ENCODE measurements around the gene IRX6.

IRX6 gene

DNA sequence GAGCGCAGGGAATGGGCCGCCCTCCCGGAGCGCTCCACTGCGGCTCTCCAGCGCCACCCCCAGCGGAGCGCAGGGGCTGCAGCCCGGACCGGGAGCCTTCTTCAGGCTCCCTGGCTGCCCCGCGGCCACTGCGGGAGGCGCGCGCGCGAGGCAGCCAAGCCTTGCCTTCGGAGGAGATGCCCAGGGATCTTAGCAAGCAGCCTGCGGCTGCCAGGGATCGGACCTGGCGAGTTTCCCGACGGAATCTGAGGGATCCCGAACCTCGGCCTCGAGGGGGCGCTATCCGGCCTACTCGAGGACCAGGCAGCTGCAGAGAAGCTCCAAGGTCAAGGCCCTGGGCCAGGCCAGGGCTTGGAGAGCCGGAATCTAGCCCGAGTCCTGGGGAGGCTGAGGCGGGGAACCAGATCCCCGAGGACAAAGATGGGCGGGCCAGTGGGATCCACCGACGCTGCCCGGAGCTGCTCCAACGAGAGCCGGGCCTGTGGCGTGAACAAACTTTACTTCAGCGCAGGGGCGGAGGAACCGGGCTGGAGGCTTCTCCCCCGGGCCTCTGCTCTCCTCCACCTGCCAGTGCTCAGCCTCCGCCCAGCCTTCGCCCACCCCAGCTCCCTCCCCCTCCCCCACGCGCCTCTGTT, at the start of gene IRX6:
Gene IRX6, plus strand, starts transcription at position 567 of the 635 bp plus-strand sequence. CDS start 889 bp downstream, outside the sequence.
- DNase-seq, result no peak

GRCh38 chr16:55274391-55274790, 49.6 kb upstream of the IRX6 start:
- DNase-seq, result no peak

DNA sequence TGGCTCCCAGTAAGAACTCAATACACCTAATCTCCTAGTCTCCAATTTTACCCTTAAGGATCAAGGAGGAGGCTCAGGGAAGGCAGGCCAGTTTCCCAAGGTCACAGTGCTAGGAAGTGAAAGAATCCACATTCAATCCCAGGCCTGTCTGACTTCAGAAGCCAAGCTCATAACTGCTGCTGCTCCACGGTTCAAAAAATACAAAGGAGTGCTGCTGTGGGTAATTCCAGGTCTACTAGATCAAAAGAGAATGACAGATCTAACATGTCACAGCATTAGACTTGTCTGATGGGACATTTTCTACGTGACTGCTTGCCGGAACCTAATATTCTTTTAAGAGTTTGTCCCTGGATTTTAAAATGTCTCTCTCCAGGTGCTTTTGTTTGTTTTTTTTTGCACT, 48.8 kb upstream of the IRX6 start:
- DNase-seq, result no peak

GRCh38 chr16:55275869-55276268, 48.1 kb upstream of the IRX6 start:
- DNase-seq, result no peak

DNA sequence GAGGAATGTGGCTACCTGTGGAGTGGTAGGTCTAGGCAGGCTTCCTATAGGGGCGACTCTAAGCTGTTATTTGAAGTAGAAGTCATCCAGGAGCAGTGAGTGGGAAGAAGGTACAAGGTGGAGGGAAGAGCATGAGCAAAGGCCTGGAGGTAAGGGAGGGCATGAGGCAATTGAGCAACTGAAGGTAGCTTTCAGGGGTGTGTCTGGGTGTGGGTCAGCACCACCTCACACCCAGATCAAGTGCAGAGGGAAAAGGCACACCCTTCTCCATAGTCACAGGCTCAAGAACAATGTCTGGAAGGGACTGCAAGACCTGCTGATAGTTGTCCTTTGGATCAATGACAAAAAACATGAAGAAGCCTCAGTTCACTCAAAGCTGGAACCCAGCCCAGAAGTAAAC, 46.5 kb upstream of the IRX6 start:
- DNase-seq, result no peak

GRCh38 chr16:55279598-55279997, 44.4 kb upstream of the IRX6 start:
- DNase-seq, result no peak

DNA sequence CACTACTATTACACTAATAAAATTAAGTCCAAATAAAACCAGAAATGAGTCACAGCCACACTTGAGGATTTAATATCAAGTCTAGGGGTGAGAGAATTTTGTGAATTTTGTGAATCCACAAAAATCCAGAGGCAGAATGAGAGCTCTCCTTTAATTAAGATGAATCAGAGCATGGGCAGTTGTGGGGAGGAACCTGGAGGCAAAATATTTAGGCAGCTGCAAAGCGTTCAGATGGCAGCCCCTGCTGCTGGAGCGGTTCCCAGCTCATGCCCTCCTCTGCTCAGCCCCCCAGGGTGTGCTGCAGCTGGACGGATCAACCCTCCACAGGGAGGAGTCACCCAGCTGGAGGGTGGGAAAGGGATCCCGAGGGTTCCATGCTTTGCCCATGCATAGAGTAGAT, 43.4 kb upstream of the IRX6 start:
- DNase-seq, result no peak

GRCh38 chr16:55282441-55282840, 41.6 kb upstream of the IRX6 start:
- no peak for DNase-seq

GRCh38 chr16:55283812-55284717, 39.9 kb upstream of the IRX6 start:
- no peak for DNase-seq

DNA sequence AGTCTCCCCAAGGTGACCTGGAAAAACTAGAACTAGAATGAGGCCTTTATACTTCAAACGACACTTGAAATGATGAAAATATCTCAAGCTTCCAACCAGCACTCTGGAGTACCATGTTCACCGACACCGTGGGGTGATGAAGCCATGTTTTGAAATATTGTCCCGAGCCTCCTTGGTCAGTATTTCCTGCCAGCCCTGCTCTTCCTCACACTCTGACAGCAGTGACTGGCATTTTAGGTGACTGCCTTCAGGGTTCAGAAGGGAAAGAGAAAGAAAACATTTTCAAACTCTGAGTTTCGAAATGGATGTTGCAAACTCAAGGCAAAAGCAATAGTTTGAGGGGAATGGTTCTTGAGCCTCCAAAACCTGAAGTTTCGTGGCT, 39.3 kb upstream of the IRX6 start:
- DNase-seq, result no peak

- DNase-seq, result no peak
These were observed 38.4 kb upstream of the IRX6 start for GRCh38 chr16:55285586-55285985.

GRCh38 chr16:55289353-55289752, 34.6 kb upstream of the IRX6 start:
- no peak for DNase-seq

DNA sequence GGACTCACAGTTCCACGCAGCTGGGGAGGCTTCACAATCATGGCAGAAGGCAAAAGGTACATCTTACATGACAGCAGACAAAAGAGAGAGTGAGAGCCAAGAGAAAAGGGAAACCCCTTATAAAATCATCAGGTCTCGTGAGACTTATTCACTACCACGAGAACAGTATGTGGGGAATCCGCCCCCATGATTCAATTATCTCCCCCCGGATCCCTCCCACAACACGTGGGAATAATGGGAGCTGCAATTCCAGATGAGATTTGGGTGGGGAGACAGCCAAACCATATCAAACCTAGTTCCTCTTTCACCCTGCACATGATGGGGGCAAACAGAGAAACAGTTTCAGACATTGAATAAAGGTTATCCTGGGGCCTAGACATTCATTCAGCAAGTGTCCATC, 32.2 kb upstream of the IRX6 start:
- DNase-seq, result no peak

DNA sequence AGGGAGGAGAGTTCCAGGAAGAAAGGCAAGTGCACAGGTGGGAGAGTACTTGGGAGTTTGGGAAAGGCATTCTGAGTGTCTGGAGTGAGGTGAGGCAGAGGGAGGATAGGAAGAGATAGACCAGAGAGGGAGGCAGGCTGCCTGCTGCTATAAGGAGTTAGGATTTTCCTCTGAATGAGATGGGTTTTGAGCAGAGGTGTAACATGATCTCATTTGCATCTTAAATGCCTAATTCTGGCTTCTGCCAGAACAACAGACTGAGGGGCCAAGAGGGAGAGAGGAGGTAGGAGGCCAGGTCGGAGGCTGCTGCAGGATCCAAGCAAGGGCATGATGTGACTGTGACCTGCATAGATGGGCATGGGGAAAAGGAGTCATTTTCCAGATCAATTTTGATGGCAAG, 31.5 kb upstream of the IRX6 start:
- DNase-seq, result no peak

- no peak for DNase-seq
These were observed 29.9 kb upstream of the IRX6 start for GRCh38 chr16:55294129-55294528.

GRCh38 chr16:55294931-55295342, 29.1 kb upstream of the IRX6 start:
- no peak for DNase-seq

DNA sequence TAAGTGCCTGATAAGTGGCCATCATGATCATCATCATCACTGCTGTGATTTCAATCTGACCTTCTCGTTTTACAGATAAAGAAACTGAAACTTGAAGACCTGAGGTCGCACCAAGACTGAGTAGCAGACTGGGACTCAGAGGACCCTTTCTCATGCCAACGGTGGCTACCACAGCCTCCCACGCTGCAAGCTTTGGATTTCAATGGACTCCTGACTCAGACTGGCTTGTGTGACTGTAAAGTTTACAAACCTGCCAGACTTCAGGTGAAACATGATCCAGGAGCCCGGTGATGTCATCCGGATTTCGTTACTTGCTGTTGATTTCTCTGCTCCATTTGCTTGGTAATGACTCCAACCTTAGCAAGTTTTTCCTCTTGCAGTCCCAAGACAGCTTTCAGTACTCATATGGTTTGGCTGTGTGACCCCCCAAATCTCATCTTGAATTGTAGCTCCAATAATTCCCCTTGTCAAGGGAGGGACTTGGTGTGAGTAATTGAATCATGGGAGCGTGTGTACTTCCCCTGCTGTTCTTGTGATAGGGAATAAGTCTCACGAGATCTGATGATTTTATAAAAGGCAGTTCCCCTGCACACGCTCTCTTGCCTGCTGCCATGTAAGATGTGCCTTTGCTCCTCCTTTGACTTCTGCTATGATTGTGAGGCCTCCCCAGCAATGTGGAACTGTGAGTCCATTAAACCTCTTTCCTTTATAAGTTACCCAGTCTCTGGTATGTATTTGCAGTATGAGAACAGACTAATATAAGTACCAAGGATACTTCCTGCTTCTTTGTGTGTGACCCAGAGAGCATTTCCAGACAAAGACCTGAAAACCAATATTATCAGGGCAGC, 26.7 kb upstream of the IRX6 start:
- no peak for DNase-seq

DNA sequence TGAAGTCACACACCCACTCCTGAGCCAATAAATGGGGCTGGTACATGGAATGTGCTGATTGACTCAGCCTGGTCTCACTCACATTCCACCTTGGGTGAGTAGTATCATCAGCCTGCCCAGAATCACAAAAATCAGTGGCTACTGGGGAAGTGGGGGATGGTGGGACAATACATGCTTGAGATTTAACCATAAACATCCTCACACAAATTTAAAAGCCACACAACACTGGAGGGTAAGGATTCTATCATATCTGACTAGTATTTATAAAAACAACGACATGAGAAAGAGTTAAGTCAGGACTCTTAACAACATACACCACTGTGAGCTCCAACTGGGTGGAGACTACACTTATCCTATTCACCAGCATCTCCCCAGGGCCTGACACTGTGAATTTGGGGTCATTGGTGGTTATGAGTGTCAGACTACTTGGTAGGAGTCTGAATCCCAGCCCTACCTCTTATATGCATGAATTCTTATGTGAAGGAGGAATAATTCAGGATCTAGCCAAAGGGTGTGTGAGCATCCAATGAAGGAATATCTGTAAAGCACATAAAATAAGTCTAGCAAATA, 26.0 kb upstream of the IRX6 start:
- no peak for DNase-seq

DNA sequence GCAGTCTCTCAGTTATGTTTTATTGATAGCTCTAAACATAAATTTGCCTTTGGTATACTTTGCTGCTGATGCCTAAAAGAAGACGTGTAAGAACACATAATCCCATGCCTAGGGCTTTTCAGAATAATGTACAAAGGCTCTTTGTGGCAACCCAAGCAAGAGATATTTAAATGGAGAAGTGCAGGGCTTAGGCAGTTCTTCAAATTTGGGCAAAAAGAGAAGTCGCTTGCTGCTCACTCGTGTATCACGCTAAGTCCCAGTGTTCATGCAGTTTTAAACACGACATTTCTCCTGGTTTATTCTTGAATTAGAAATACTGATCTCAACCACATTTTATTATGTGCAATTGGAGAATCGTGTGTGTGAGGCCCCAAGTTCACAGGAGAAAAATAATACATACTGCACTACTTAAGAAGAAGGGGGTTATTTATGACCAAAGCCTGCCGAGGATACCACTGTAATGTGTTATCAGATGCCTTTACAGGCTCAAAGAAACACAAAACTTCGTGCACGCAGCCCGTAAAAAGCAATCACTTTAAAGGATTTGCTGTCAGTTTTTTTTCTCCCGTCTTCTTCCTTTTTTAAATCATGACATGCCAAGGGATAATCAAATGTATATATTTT, 22.5 kb upstream of the IRX6 start:
- DNase-seq, result no peak

DNA sequence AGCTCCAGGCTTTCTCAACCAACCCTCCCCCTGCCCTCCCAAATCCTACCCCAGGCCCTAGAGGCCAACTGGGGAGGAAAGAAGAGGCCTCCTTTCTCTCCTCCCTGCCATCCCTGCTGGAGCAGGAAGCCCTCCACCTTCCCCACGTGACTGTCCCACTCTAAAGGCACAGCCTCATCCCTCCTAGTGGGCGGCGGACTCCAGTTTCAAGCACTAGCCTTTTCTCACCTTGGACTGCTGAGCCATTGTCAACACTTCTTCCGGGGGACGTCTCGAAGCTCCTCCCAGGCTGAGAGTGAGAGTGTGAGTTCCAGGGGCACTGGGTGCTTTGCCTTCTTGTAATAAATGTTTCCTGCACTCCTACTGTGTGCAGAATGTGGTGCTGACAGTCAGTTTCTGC, 21.4 kb upstream of the IRX6 start:
- no peak for DNase-seq

GRCh38 chr16:55308973-55309372, 15.0 kb upstream of the IRX6 start:
- no peak for DNase-seq

- DNase-seq, result no peak
These were observed 1.7 kb upstream of the IRX6 start for GRCh38 chr16:55322327-55322726.
